HG03354 (cell line): ENCODE data around the gene UNC5C.

Experiments
- ATAC-seq: cut with Tn5 transposase; IDR thresholded peaks from one replicate; pipeline ENCODE4 v1.9.1; 2021; ENCODE audit warnings: mild to moderate bottlenecking; ENCODE audit not compliant: unreplicated experiment, poor library complexity, severe bottlenecking

Gene UNC5C

GRCh38 chr4:95548738-95549245 lies at the start of gene UNC5C:
Gene UNC5C (minus strand): TSS chr4:95548973.
- ATAC-seq, result peak; percentile 5

GRCh38 chr4:95596676-95597075 lies 47.9 kb upstream of the UNC5C start:
- no peak for ATAC-seq

GRCh38 chr4:95594629-95595028 lies 45.9 kb upstream of the UNC5C start:
- ATAC-seq, result no peak

- ATAC-seq, result no peak
These were observed 45.2 kb upstream of the UNC5C start for GRCh38 chr4:95594013-95594412.

GRCh38 chr4:95591278-95591677 lies 42.5 kb upstream of the UNC5C start:
- ATAC-seq, result no peak

- ATAC-seq, result no peak
These were observed 41.8 kb upstream of the UNC5C start for GRCh38 chr4:95590615-95591014.

DNA sequence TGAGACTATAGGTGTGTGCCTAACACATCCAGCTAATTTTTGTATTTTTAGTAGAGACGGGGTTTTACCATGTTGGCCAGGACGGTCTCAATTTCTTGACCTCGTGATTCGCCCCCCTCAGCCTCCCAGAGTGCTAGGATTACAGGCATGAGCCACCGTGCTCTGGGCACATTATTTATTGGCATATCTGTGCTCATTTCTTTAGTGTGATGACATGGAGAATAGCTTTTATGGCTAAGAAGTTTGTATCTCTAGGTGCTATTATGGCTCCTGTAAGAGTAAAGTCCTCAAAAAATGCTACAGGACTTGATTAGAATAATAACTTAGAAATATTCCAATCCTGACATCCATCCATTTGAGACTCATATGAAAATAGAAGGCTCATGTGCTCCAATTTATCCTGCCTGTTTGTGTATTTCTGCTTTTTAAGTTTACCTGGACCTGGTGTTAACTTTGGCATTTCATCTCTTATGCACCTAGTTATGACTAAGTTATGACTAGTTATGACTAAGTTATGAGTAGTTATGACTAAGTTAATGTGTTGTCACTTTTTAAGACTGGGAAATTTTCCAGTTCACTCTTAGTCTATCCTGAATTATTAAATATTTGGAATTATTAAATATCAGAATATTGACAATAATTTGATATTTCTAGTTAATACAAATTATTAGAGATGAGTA lies 36.4 kb upstream of the UNC5C start:
- no peak for ATAC-seq

DNA sequence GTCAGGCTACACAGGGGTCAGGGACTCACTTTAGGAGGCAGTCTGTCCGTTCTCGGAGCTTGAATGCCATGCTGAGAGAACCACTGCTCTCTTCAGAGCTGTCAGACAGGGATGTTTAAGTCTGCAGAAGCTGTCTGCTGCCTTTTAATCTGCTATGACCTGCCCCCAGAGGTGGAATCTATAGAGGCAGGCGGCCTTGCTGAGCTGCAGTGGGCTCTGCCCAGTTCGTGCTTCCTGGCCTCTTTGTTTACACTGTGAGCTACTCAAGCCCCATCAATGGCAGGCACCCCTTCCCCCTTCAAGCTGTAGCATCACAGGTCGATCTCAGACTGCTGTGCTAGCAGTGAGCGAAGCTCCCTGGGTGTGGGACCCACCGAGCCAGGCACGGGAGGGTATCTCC lies 31.5 kb upstream of the UNC5C start:
- no peak for ATAC-seq

DNA sequence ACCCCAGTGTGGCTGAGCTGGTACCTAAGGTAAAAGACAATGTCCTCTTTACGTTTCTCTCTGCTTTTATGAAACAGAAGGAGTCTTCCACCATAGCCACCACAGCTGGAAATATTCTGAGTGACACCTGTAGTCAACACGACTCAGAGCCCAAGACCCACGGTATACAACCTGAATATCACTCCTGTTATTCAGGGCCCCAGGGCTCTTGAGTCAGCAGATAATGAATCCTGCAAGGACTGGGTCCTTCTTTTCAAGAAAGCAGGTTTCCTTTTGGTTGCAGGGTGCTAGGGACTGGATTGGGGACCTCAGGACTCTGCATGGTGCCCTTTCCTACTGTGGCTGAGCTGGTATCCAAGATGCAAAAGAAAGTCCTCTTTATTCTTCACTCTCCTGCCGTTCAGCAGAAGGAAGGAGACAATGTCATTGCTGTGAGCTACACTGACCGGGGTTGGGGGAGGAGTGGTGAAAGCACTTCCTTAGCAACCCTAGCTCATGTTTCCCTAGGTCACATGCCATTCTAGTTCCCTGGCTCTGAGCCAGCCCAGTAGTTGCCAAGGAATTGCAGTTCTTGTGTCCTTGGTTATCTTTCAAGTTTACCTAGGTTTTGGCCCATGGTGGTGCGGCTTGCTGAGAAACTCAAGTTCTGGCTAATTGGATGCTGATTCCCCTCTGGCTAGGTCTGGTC lies 23.7 kb upstream of the UNC5C start:
- ATAC-seq, result no peak

DNA sequence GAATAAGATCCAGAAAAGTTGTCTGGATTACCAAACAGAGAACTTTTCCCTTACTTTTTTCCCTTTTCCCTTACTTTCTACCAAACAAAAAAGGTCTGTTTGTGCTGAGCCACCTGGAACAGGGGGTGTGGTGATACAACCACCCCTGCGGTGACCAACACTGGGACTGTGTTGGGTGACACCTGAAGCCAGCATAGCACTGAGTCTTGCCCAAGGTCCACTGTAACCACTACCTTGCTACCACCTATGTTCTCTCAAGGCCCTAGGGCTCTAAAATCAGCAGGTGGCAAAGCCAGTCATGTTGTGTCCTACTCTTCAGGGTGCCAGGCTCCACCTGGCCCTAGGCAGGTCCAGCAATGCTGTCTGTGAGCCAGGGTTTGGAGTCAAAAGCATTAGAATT lies 22.8 kb upstream of the UNC5C start:
- no peak for ATAC-seq

GRCh38 chr4:95563638-95564337 lies 15.0 kb upstream of the UNC5C start:
- no peak for ATAC-seq

DNA sequence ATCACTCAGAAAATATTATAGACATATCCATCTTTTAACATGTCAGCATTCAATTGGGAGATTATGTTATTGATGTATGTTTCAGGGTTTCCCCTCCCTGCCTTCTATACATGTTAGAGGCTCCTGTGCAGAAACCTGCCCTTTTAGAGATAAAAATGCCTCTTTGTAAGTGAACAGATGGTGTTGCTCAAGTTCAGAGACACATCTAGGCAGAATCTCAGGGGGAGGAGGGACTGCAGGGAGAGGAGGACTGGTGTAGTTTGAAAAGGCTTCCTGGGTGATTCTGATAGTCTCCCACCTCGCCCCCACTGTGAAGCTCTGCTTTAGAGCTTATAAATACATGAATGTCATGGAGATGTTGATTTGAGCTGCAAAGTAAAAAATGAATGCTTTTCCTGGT lies 12.0 kb upstream of the UNC5C start:
- no peak for ATAC-seq

GRCh38 chr4:95556207-95556859 lies 7.6 kb upstream of the UNC5C start:
- no peak for ATAC-seq

DNA sequence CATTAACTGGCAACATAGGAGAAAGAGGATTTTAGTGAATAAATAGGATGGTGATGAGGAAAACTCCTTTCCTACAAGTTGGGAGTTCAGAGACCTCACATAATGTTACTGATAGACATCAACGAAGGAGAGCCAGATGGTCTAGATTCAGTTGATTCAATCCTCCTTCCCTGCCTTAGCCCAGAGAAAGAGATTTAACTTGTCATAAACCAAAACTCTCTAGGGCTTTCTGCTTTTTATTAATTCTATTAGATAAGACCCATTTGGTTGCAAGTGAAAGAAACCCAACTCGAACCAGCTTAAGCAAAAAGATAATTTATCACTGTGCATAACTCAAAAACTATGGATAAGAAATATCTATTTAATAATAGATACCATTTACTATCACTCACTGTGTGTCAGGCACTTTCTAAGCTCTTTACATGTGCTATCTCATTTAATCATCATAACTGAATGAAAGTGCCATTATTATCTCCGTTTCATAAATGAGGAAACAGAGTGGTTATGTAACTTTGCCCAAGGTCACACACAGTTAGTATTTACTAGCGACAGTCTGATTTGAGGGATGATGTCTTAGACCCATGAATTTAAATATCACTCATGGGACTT lies 4.3 kb upstream of the UNC5C start:
- ATAC-seq, result no peak

- ATAC-seq, result no peak
These were observed 2.9 kb upstream of the UNC5C start for GRCh38 chr4:95551653-95552052.

- ATAC-seq, result no peak
These were observed 1.6 kb upstream of the UNC5C start for GRCh38 chr4:95550115-95550987.

DNA sequence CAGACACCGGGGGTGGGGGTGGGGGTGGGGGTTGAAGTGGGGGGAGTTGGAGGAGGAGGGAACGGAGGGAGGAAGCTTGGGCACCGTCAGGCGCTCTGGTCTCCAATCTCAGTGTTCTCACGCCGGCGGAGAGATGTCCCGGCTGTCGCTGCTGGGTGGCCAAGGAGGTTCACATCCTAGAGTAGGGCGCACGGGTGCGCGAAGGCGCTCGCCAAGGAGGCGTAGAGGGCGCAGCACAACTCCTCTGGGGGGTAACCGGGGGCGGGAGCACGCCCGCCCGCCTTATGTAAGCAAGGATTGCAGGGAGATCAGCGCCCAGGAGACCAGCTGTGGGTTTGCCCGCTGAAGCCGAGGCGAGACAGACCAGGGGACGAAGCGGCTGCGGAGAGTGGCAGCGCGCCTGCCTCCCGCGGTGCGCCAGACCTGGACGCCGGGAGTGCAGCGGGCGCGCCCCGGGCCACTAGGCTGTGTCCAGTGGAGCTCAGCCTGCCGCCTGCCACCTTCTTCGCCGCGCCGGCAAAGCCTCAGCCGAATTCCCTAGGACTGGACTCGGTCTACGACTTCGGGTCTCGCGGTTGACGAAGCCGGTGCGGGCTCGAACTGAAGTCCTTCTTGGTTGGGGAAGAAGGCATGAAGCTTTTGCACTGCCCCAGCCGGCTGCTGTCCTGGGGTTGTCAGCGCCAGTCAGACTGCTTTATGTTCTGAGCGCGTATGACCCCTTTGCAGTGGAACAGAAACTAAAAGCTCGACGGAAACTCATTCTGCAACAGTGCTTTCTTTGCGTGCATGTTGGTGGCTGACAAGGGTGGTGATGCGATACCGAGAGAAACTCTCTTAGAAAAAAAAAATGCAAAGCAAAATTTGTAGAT lies 707 bp upstream of the UNC5C start:
- ATAC-seq, result peak; percentile 95
